HepG2 (cell line): Measurements from ENCODE around the gene CMTM8. TPM values are rescaled to one million over a fixed set of nuclear protein-coding genes. Genes with fewer than 3 reads are reported as not detected.

Source experiments
- ATAC-seq: fragments of 200-7000 bp; cut with Tn5 transposase; 3 replicates; pipeline ENCODE4 v1.9.1; 2020; ENCODE audit warnings: mild to moderate bottlenecking, moderate library complexity
- BruUV-seq: library from RNA; stranded (reverse); fragments of 400-500 nt; replicated peaks from 2 replicates; lab custom pipeline; 2021; lab: Mats Ljungman, UMichigan
- CTCF ChIA-PET: fragments of 300-600 bp; formaldehyde crosslinking; extraction: SDS; loops from one replicate; lab custom pipeline; 2021; ENCODE audit warnings: low total read pairs, inconsistent platforms, low intra/inter-chr PET ratio; lab: Yijun Ruan, JAX
- POLR2A ChIA-PET: fragments of 350-600 bp; sonication (Branson Sonifier 250); formaldehyde crosslinking; loops from one replicate; lab custom pipeline; 2020; ENCODE audit warnings: antibody characterized with exemption, inconsistent platforms; lab: Yijun Ruan, JAX
- DNase-seq: peaks from one replicate; pipeline ENCODE4 v3.0.0-alpha.2; 2015; ENCODE audit warnings: low spot score
- FAIRE-seq: peaks from 3 replicates; lab custom pipeline; 2011; peaks lifted over from hg19 to GRCh38; lab: Jason Lieb, UNC
- H2AFZ ChIP-seq: one replicate; pipeline ENCODE4 v1.6.1; 2011; ENCODE audit warnings: low read length, inconsistent platforms
- H3K27ac ChIP-seq: fragments of 300-600 bp; 3 replicates; pipeline ENCODE4 v1.8.0; 2011; ENCODE audit warnings: mixed run types, mild to moderate bottlenecking, mixed read lengths, low read length, inconsistent platforms; ENCODE audit not compliant: insufficient read depth; ENCODE audit errors: extremely low read length
- H3K27me3 ChIP-seq, 2 experiments: fragments of 200-600 bp in 1 of 2; 2 replicates in 1 of 2; 3 replicates in 1 of 2; pipeline versions ENCODE4 v1.6.0 to v1.8.0; 2011; ENCODE audit warnings: low read length in 2 of 2, mild to moderate bottlenecking in 2 of 2, moderate library complexity in 2 of 2, inconsistent platforms in 1 of 2; ENCODE audit not compliant: insufficient read depth in 2 of 2, control insufficient read depth in 1 of 2
- H3K36me3 ChIP-seq, 2 experiments: fragments of 200-600 bp in 1 of 2; replicated peaks in 1 of 2; 2 replicates in 1 of 2; 3 replicates in 1 of 2; pipeline versions ENCODE4 v1.5.1 to v1.8.0; 2011; ENCODE audit warnings: low read length in 2 of 2, inconsistent platforms in 1 of 2; ENCODE audit not compliant: insufficient read depth in 2 of 2, control insufficient read depth in 1 of 2
- H3K4me1 ChIP-seq: 2 replicates; pipeline ENCODE4 v1.5.1; 2012; ENCODE audit warnings: low read length, inconsistent platforms; ENCODE audit not compliant: insufficient read depth
- H3K4me2 ChIP-seq: 2 replicates; pipeline ENCODE4 v1.6.0; 2011; ENCODE audit warnings: low read depth, low read length, inconsistent platforms
- H3K4me3 ChIP-seq, 3 experiments: fragments of 200-600 bp in 1 of 3; sonication (generic), shearing (Covaris generic) in 1 of 3; replicated peaks in 1 of 3; 2 replicates each; pipeline ENCODE4 v1.5.1; 2011 to 2016; ENCODE audit warnings: low read length in 3 of 3, inconsistent platforms in 2 of 3, low read depth in 2 of 3, mild to moderate bottlenecking in 2 of 3, control low read depth in 1 of 3, mixed read lengths in 1 of 3; ENCODE audit not compliant: insufficient read depth in 1 of 3
- H3K79me2 ChIP-seq: one replicate; pipeline ENCODE4 v1.6.1; 2011; ENCODE audit warnings: low read length, inconsistent platforms; ENCODE audit not compliant: insufficient read depth
- H3K9ac ChIP-seq: 2 replicates; pipeline ENCODE4 v1.6.0; 2011; ENCODE audit warnings: mild to moderate bottlenecking, low read depth, low read length, inconsistent platforms; ENCODE audit not compliant: insufficient read depth
- H3K9me3 ChIP-seq: 2 replicates; pipeline ENCODE4 v1.5.1; 2012; ENCODE audit warnings: mild to moderate bottlenecking, low read length
- H4K20me1 ChIP-seq: 2 replicates; pipeline ENCODE4 v1.6.0; 2011; ENCODE audit warnings: inconsistent platforms, mild to moderate bottlenecking, low read length, moderate library complexity; ENCODE audit not compliant: insufficient read depth
- NFIB ChIP-seq: sonication (generic); formaldehyde crosslinking; IDR thresholded peaks from 2 replicates; pipeline ENCODE4 v1.9.0; 2021; ENCODE audit warnings: missing genetic modification reagents, mild to moderate bottlenecking, borderline replicate concordance
- ZNF510 ChIP-seq: sonication (generic); formaldehyde crosslinking; IDR thresholded peaks from 2 replicates; pipeline ENCODE4 v1.4.0; 2020; ENCODE audit warnings: low read depth, mild to moderate bottlenecking, missing genetic modification reagents
- ZNF652 ChIP-seq: IDR thresholded peaks from 2 replicates; pipeline ENCODE4 v1.6.1; 2016; ENCODE audit warnings: low read depth, borderline replicate concordance
- WGBS: methylation state at CpG from one replicate; pipeline ENCODE4 v1.1.6; 2017; ENCODE audit warnings: low lambda C conversion rate; 5-methylcytosine and 5-hydroxymethylcytosine counted together
- in situ Hi-C: cut with HindIII; loops from 2 replicates; pipeline ENCODE4 v1.10.0; 2017; ENCODE audit warnings: low pct_unique_long_range_greater_than_20kb; ENCODE audit not compliant: extremely low pct_ligation_motif_present
- intact Hi-C: fragments of 100-400 bp; cut with micrococcal nuclease; formaldehyde crosslinking; loops from one replicate; pipeline ENCODE4 v1.10.0; 2022; ENCODE audit not compliant: unreplicated experiment
- polyA plus RNA-seq, 8 experiments: library from polyadenylated mRNA; depleted of rRNA in 3 of 8; stranded (reverse) in 7 of 8; unstranded in 1 of 8; fragments of >200 nt; fragmentation: Illumina TruSeq in 4 of 8; extraction: Trizol in 4 of 8; gene quantifications; 2 replicates each; pipeline versions ENCODE4 v1.2.1 to v1.2.3, GENCODE V29; 2011 to 2016; ENCODE audit warnings: low read depth in 4 of 8, missing spikeins in 1 of 8, mixed read lengths in 1 of 8; ENCODE audit not compliant: insufficient read depth in 1 of 8
- total RNA-seq, 5 experiments: library from RNA; depleted of rRNA; stranded (reverse); fragments of >200 nt; fragmentation: Illumina TruSeq; extraction: Trizol; gene quantifications; 2 replicates each; pipeline ENCODE4 v1.2.3, GENCODE V29; 2016; ENCODE audit warnings: low read depth in 1 of 5
- TF ChIP-seq, protein P1 (sequence below): sonication (generic); formaldehyde crosslinking; IDR thresholded peaks from 2 replicates; pipeline ENCODE4; 2020; ENCODE audit warnings: missing genetic modification reagents, mild to moderate bottlenecking, borderline replicate concordance
- TF ChIP-seq, protein P2 (sequence below), 2 experiments: sonication (generic) in 1 of 2; formaldehyde crosslinking in 1 of 2; IDR thresholded peaks; 2 replicates each; pipeline versions ENCODE4 v1.4.0 to v1.6.1; 2018 to 2020; ENCODE audit warnings: missing genetic modification reagents in 2 of 2, borderline replicate concordance in 1 of 2, low read depth in 1 of 2, mild to moderate bottlenecking in 1 of 2, missing biosample characterization in 1 of 2

The CMTM8 gene
- total and polyA plus RNA-seq, 2 of the 13 experiments (the other 11 are each of a cell fraction or from before 2014, with no cell fraction given), result 8.9 to 15.8 TPM

DNA sequence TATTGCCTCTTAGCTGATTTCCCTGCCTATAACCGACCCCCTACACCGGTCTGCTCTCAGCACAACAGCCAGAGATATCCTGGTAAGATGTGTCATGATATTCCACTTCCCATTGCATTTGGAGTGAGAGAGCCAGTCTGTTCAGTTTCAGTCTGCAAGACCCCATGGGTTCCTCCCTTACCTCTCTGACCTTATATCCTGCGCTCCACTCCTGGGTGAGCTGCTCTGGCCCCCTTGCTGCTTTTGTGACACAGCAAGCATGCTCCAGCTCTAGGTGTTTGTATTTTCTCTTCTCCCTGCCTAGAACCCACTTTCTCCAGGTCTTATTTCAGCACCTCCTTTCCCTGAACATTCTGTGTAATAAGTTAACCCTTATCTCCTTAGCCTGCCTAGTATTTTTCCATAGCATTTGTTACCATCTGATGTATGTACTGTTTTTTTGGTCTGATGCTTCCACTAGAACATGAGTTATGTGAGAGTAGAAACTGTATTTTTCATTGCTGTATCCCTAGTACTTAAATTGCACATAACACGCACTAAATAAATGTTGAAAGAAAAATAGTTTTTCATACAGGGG lies 44.2 kb downstream of the CMTM8 start:
- no TSS peak for BruUV-seq
- Histone ChIP-seq H3K27ac (peak overlapping the region; percentile 11), H3K4me3 (no peak overlapping the region), H2AFZ (no peak overlapping the region), H3K27me3 (no peaks in the 10 kb centered on the region), H3K79me2 (peaks cover 13% of the 10 kb centered on the region), H3K4me1 (peaks cover 56% of the 10 kb centered on the region), H3K9me3 (no peaks in the 10 kb centered on the region), H3K9ac (no peak overlapping the region), H3K36me3 (no peaks in the 10 kb centered on the region; a peak in 1 of 5 replicates), H3K4me2 (no peak overlapping the region), H4K20me1 (no peaks in the 10 kb centered on the region)
- DNase-seq (no peak), FAIRE-seq (no peak), ATAC-seq (no peak)
- intact Hi-C loops (no loop called here), in situ Hi-C loops (no loop called here)
- peak; percentile 55; the same call in 1 of the 2 replicates for TF ChIP-seq ZNF652 (CRISPR knock-in tag)
- TF ChIP-seq, protein P1, sequence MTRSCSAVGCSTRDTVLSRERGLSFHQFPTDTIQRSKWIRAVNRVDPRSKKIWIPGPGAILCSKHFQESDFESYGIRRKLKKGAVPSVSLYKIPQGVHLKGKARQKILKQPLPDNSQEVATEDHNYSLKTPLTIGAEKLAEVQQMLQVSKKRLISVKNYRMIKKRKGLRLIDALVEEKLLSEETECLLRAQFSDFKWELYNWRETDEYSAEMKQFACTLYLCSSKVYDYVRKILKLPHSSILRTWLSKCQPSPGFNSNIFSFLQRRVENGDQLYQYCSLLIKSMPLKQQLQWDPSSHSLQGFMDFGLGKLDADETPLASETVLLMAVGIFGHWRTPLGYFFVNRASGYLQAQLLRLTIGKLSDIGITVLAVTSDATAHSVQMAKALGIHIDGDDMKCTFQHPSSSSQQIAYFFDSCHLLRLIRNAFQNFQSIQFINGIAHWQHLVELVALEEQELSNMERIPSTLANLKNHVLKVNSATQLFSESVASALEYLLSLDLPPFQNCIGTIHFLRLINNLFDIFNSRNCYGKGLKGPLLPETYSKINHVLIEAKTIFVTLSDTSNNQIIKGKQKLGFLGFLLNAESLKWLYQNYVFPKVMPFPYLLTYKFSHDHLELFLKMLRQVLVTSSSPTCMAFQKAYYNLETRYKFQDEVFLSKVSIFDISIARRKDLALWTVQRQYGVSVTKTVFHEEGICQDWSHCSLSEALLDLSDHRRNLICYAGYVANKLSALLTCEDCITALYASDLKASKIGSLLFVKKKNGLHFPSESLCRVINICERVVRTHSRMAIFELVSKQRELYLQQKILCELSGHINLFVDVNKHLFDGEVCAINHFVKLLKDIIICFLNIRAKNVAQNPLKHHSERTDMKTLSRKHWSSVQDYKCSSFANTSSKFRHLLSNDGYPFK, result no peak
- ChIA-PET POLR2A (no interaction called here), CTCF (no interaction called here)
- WGBS, result 99% methylated on average over 4 of the region's 4 CpGs

DNA sequence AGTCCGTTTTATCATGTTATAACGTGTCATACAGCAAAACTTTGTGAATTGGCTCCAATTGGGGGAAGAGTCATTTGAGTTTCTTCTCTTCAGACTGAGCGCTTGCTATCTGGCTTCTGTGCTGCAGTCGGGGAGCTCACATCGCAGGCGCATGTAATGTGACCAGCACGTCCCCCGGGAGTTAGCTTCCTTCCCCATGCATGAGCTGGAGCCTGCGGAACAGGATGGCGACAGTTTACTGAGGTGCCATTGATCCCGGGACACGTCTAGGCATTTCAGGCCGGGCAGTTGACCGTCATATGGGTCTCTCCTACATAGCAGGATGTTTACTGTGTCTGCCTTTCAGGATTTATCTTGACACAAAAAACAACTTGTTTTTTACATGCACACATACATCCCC lies 44.8 kb downstream of the CMTM8 start:
- CTCF ChIA-PET, result no interaction called here
- H3K9me3 ChIP-seq, result no peaks in the 10 kb centered on the region
- no peak overlapping the region for H2AFZ ChIP-seq
- FAIRE-seq (no peak), ATAC-seq (no peak), DNase-seq (no peak)
- 97% methylated on average over 10 of the region's 14 CpGs for WGBS
- H3K9ac ChIP-seq, result no peak overlapping the region
- intact Hi-C loops, result no loop called here
- no peaks in the 10 kb centered on the region for H4K20me1 ChIP-seq
- peaks cover 13% of the 10 kb centered on the region for H3K79me2 ChIP-seq
- peak overlapping the region; percentile 11 for H3K27ac ChIP-seq
- POLR2A ChIA-PET, result no interaction called here
- H3K4me3 ChIP-seq, result no peak overlapping the region
- BruUV-seq, result no TSS peak
- in situ Hi-C loops, result no loop called here
- peaks cover 62% of the 10 kb centered on the region for H3K4me1 ChIP-seq
- no peaks in the 10 kb centered on the region; a peak in 1 of 5 replicates for H3K36me3 ChIP-seq
- H3K27me3 ChIP-seq, result no peaks in the 10 kb centered on the region
- H3K4me2 ChIP-seq, result no peak overlapping the region
- TF ChIP-seq ZNF510 (CRISPR knock-in tag), result no peak
- TF ChIP-seq, protein P2, sequence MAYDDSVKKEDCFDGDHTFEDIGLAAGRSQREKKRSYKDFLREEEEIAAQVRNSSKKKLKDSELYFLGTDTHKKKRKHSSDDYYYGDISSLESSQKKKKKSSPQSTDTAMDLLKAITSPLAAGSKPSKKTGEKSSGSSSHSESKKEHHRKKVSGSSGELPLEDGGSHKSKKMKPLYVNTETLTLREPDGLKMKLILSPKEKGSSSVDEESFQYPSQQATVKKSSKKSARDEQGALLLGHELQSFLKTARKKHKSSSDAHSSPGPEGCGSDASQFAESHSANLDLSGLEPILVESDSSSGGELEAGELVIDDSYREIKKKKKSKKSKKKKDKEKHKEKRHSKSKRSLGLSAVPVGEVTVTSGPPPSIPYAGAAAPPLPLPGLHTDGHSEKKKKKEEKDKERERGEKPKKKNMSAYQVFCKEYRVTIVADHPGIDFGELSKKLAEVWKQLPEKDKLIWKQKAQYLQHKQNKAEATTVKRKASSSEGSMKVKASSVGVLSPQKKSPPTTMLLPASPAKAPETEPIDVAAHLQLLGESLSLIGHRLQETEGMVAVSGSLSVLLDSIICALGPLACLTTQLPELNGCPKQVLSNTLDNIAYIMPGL (CRISPR knock-in tag; IDR thresholded peaks at IDR 0.05; ENCODE audit: borderline replicate concordance in 1 of 2, low read depth in 1 of 2), result no peak
- TF ChIP-seq NFIB (CRISPR knock-in tag), result no peak
